ENCODE data around the gene TSC2. TPM values are rescaled to one million over a fixed set of nuclear protein-coding genes. Genes with fewer than 3 reads are reported as not detected.

Gene TSC2
- total and polyA plus RNA-seq, 2 of the 13 experiments (the other 11 are each of a cell fraction or from before 2014, with no cell fraction given), result 19.6 to 40.4 TPM

DNA sequence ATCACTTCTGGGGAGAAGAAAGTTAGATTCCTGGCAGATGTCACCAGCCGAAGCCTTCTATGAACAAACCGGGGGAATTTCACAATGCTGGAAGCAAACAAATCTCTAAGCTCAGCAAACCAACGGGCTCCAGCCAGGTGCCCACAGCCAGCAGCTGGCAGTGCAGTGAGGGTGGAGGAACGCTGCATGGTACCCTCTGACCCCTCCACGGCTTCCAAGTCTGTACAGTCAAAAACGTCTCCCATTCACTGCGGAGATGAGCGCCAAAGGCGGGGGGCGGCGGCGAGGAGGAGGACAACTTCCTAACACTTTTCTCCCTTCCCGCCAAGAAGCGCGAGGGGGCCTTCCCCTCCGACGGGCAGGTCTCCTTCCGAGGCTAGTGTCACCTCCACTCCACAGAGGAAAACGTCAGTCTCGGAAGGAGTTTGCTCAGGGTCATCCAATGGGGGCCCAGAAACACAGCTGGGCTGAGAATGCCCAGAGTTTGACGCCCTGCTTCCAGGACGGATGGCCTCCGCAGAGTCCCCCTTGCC, 39.1 kb upstream of the TSC2 start (continued):
- TF ChIP-seq ZBTB14 (CRISPR knock-in tag; IDR thresholded peaks at IDR 0.05) (no peak), RNF2 (conservative IDR thresholded peaks at IDR 0.05; ENCODE audit: low read depth) (0 out of 2 replicates have a peak, but pooled peaks have one; percentile 38), ZNF614 (CRISPR knock-in tag; IDR thresholded peaks at IDR 0.05; ENCODE audit: borderline replicate concordance) (no peak), ZSCAN29 (CRISPR knock-in tag; conservative IDR thresholded peaks at IDR 0.05) (no peak), ZNF530 (CRISPR knock-in tag; IDR thresholded peaks at IDR 0.05; ENCODE audit: low read depth) (no peak), FOXA1 (IDR thresholded peaks at IDR 0.05) (no peak), FOXA1 (CRISPR knock-in tag; IDR thresholded peaks at IDR 0.05) (no peak), NR1H2 (CRISPR knock-in tag; IDR thresholded peaks at IDR 0.05; ENCODE audit: borderline replicate concordance, low read depth) (no peak), ZNF670 (CRISPR knock-in tag; IDR thresholded peaks at IDR 0.05; ENCODE audit: borderline replicate concordance) (no peak), ZNF574 (CRISPR knock-in tag; IDR thresholded peaks at IDR 0.05) (no peak)
- TF ChIP-seq, protein P1, sequence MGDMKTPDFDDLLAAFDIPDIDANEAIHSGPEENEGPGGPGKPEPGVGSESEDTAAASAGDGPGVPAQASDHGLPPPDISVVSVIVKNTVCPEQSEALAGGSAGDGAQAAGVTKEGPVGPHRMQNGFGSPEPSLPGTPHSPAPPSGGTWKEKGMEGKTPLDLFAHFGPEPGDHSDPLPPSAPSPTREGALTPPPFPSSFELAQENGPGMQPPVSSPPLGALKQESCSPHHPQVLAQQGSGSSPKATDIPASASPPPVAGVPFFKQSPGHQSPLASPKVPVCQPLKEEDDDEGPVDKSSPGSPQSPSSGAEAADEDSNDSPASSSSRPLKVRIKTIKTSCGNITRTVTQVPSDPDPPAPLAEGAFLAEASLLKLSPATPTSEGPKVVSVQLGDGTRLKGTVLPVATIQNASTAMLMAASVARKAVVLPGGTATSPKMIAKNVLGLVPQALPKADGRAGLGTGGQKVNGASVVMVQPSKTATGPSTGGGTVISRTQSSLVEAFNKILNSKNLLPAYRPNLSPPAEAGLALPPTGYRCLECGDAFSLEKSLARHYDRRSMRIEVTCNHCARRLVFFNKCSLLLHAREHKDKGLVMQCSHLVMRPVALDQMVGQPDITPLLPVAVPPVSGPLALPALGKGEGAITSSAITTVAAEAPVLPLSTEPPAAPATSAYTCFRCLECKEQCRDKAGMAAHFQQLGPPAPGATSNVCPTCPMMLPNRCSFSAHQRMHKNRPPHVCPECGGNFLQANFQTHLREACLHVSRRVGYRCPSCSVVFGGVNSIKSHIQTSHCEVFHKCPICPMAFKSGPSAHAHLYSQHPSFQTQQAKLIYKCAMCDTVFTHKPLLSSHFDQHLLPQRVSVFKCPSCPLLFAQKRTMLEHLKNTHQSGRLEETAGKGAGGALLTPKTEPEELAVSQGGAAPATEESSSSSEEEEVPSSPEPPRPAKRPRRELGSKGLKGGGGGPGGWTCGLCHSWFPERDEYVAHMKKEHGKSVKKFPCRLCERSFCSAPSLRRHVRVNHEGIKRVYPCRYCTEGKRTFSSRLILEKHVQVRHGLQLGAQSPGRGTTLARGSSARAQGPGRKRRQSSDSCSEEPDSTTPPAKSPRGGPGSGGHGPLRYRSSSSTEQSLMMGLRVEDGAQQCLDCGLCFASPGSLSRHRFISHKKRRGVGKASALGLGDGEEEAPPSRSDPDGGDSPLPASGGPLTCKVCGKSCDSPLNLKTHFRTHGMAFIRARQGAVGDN (CRISPR knock-in tag; IDR thresholded peaks at IDR 0.05), result peak; percentile 69
- TF ChIP-seq, protein P2, sequence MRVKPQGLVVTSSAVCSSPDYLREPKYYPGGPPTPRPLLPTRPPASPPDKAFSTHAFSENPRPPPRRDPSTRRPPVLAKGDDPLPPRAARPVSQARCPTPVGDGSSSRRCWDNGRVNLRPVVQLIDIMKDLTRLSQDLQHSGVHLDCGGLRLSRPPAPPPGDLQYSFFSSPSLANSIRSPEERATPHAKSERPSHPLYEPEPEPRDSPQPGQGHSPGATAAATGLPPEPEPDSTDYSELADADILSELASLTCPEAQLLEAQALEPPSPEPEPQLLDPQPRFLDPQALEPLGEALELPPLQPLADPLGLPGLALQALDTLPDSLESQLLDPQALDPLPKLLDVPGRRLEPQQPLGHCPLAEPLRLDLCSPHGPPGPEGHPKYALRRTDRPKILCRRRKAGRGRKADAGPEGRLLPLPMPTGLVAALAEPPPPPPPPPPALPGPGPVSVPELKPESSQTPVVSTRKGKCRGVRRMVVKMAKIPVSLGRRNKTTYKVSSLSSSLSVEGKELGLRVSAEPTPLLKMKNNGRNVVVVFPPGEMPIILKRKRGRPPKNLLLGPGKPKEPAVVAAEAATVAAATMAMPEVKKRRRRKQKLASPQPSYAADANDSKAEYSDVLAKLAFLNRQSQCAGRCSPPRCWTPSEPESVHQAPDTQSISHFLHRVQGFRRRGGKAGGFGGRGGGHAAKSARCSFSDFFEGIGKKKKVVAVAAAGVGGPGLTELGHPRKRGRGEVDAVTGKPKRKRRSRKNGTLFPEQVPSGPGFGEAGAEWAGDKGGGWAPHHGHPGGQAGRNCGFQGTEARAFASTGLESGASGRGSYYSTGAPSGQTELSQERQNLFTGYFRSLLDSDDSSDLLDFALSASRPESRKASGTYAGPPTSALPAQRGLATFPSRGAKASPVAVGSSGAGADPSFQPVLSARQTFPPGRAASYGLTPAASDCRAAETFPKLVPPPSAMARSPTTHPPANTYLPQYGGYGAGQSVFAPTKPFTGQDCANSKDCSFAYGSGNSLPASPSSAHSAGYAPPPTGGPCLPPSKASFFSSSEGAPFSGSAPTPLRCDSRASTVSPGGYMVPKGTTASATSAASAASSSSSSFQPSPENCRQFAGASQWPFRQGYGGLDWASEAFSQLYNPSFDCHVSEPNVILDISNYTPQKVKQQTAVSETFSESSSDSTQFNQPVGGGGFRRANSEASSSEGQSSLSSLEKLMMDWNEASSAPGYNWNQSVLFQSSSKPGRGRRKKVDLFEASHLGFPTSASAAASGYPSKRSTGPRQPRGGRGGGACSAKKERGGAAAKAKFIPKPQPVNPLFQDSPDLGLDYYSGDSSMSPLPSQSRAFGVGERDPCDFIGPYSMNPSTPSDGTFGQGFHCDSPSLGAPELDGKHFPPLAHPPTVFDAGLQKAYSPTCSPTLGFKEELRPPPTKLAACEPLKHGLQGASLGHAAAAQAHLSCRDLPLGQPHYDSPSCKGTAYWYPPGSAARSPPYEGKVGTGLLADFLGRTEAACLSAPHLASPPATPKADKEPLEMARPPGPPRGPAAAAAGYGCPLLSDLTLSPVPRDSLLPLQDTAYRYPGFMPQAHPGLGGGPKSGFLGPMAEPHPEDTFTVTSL (CRISPR knock-in tag; IDR thresholded peaks at IDR 0.05; ENCODE audit: borderline replicate concordance), result no peak
- TF ChIP-seq, protein P3, sequence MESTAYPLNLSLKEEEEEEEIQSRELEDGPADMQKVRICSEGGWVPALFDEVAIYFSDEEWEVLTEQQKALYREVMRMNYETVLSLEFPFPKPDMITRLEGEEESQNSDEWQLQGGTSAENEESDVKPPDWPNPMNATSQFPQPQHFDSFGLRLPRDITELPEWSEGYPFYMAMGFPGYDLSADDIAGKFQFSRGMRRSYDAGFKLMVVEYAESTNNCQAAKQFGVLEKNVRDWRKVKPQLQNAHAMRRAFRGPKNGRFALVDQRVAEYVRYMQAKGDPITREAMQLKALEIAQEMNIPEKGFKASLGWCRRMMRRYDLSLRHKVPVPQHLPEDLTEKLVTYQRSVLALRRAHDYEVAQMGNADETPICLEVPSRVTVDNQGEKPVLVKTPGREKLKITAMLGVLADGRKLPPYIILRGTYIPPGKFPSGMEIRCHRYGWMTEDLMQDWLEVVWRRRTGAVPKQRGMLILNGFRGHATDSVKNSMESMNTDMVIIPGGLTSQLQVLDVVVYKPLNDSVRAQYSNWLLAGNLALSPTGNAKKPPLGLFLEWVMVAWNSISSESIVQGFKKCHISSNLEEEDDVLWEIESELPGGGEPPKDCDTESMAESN (CRISPR knock-in tag; conservative IDR thresholded peaks at IDR 0.05), result no peak
